Fibroblast of gingiva (primary cell): ENCODE data around the gene ZSCAN21.

Experiments
- DNase-seq: peaks from one replicate; pipeline ENCODE4 v3.0.0-alpha.2; 2011; ENCODE audit warnings: low read depth

The ZSCAN21 gene

DNA sequence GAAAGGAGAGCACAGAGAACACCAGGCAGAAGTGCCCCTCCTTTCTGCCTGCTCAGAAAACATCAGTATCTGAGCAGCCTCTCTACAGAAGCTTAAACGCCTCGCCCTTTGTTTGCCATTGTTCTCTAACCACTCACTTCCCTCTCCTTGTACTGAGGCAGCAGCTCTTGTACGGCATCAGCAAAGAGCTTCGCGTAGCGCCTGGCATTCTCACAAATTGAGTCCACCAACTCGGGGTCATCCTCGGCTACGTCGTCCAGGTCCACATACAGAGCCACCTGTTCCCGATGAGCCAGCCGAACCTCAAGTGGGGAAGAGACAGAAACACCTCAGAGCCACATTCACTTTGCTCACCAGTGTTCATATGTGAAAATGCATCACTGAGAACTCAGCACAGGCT, 49.9 kb downstream of the ZSCAN21 start:
- DNase-seq, result no peak

DNA sequence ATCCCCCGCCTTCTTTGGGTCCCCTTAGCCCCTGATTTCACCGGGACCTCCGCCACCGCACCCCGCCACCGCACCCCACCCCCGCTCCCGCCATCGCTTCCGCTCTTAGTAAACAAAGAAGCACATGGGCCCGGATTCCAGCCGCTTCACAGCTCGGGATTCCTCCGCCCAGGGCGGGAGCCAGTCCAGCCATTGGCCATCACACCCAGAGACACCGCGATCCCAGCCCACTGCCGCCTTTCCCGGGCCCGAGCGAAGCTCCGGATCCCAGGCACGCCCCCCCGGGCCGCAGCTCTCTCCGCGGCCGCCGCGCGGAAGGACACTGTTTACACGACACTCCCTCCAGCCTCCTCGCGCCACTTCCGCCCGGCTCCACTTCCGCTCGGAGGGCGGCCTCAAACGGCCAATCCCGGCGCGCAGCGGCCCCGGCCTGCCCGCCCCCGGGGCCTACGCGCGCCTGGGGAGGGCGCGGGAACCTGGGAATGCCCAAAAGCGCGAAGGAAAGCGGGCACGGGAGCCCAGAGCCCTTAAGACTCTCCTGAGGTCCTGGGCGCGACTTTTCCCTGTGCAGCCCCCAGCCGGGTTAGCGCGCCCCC, 50.9 kb downstream of the ZSCAN21 start:
- peak; percentile 100 for DNase-seq

DNA sequence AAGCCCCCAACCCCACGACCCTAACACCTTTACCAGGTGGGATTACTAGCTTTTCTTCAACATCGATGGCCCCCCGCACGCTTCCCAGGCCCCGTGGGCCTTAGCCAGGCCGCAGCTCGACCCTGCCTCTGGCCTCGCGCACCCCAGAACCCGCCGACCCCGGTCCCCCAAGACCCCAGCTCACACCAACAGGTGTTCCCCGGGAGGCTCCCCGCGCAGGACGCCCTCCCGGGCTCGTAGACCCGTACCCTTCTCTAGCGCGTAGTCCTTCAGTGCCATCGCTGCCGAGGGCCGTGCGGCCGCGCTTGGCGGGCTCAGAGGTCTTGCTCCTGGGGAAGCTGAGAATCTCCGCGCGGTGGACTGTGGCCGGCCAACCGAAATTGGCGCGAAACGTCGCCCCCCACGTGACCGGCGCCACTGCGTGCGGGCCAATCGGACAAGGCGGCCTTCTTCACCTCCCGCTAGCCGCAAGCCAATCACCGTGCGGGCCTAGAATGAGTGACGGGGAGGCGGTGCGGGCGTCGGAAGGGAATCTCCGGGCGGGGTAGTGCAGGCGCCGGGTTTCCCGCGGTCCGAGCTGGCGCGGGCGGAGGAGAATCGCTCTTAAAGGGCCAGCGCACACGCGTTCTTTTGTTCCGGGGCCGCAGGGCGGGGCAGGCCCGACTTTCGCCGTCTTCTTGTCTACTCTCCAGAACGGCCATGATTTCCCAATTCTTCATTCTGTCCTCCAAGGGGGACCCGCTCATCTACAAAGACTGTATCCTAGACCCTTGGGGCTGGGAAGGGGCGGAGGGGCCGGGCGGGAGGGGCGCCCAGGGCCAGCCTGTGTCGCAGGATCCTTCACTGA, 51.7 kb downstream of the ZSCAN21 start, which contains the start of the genes AP4M1 and MCM7:
Gene AP4M1 (plus strand): TSS at position 628 of the 847 bp plus-strand sequence. CDS start 72 bp downstream, at position 700.
Gene MCM7 (minus strand): TSS at position 382 of the 847 bp plus-strand sequence. CDS start 103 bp downstream, at position 279.
- peak; percentile 100 for DNase-seq

DNA sequence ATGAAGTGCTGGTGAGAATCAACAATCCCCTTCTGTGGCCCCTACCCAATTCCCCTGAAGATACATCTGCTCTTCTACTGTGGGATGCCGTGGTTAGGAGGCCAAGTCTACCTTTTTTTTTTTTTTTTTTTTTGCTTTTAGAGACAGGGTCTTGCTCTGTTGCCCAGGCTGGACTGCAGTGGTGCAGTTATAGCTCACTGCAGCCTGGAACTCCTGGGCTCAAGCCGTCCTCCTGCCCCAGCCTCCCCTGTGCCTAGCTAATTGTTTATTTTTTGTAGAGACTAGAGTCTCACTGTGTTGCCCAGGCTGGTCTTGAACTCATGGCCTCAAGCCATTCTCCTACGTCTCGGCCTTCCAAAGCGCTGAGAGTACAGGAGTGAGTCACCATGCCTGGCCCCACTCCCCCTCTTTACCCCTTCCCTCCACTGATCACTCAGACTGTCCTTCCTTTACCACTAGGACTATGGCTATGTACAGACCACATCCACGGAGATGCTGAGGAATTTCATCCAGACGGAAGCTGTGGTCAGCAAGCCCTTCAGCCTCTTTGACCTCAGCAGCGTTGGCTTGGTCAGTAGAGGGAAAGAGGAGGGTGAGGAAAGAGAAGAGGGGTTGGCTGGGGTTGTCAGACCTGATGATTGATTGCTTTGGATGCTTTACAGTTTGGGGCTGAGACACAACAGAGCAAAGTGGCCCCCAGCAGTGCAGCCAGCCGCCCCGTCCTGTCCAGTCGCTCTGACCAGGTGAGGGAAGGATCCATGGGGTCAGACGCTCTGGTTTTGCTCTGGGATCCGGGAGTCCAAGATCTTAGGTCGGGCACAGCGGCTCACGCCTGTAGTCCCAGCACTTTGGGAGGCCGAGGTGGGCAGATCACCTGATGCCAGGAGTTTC, 53.6 kb downstream of the ZSCAN21 start:
- no peak for DNase-seq

DNA sequence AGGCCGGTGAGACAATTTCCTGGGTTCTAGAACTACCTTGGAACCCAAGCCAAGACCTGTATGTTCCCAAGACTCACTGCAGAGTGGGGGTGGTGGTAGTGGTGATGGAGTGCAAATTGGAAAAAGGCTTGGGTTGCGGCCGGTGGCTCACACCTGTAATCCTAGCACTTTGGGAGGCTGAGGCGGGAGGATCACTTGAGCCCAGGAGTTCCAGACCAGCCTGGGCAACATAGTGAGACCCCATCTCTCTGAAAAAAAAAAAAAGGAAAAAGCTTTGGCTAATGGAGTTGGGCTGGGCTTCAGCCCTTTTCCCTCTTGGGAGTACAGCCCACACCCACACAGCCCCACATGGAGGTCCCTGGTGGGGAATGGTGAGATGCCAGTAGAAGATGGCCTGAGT, 56.0 kb downstream of the ZSCAN21 start:
- no peak for DNase-seq

DNA sequence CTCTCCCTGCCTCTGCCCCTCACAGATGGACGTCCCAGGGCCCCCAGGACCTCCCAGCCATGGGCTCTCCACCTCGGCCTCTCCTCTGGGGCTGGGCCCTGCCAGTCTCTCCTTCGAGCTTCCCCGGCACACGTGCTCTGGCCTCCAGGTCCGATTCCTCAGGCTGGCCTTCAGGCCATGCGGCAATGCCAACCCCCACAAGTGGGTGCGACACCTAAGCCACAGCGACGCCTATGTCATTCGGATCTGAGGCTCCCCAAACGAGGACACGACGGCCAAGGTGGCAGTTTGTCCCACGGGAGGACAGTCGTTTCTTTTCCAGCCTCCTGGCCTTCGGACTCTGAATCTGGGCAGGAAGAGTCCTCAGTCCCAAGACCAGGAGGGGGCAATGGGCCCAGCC, 57.1 kb downstream of the ZSCAN21 start:
- no peak for DNase-seq

DNA sequence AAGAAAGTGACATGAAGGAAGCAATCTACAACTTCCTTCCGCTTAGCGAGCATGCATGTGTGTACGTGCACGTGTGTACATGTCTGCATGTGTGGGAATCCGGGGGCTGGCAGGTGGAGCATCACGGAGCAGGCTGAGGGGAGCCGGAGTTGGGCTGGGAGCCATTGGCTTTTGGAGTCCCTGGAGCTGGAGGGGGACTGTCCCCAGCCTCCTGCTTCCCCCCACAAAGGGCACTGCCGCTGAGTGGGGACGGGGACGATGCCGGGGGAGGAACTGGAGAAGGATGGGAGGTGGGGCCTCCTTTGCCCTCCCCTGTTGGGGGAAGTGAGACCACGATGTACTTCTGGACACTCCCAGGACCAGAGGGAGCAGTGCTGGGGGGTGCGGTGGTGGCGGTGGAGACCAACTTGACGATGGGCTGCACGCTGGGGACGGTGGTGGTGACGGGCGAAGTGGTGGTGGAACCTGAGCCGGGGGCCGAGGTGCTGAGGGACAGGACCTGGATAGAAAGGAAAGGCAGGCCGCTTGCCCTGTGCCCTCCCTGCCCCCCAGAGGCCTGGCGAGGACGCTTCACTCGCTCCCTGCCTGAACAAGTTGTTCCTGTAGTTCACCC, 57.7 kb downstream of the ZSCAN21 start:
- DNase-seq, result no peak

DNA sequence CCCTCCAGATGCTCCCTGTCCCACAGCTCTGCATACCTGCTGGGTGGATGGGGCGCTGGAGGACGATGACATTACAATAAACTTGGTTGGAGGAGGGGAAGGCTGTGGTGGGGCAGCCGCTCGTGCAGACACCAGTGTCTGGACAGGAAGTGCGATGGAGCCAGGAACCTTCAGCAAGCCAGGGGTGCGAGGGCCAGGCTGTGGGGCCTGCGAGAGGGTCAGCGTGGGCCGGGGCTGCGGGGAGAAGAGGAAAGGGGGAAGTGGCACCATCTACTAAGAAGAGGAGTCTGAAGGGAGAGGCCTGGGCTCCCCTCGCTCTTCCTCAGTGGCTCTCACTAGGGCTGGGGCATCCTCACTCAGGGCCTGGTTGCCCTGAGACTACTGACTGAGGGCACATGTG, 58.3 kb downstream of the ZSCAN21 start:
- no peak for DNase-seq

DNA sequence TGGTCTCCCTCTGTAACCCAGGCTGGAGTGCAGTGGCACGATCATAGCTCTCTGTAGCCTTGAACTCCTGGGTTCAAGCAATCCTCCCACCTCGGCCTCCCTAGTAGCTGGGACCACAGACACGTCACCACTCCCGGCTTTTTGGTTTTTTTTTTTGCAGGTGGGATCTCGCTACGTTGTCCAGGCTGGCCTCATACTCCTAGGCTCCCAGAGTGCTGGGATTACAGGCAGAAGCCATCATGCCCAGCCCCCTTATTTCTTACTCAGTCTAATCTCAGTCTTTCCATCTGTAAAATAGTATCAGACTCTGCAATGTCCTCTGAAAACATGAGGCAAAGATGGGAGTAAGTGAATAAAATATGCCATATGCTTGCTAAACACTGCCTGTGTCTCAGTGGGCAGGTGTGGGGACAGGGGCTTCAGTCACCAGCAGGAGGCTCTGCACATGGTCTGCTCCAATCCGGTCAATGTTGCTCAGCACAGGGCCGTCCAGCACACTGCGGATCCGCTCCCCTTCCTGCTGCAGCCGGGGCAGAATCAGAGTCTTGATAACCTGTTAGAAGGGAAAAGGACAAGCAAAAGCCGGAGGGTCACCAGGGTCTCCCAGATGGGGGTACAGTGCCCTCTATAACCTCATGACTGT, 60.1 kb downstream of the ZSCAN21 start:
- no peak for DNase-seq

DNA sequence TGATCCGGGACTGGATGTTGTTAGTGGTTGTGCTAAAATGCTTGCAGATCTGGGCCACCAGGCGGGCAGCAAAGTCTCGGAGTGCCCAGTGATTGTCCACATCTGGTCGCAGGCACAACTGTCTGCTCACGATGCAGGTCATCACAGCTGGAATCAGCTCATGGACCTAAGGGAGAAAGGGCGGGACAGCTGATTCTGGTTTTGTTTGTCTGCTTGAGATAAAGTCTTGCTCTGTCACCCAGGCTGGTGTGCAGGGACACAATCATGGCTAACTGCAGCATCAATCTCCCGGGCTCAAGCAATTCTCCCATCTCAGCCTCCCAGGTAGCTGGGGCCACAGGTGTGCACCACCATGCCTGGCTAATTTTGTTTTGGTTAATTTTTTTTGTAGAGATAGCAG, 61.6 kb downstream of the ZSCAN21 start:
- no peak for DNase-seq

DNA sequence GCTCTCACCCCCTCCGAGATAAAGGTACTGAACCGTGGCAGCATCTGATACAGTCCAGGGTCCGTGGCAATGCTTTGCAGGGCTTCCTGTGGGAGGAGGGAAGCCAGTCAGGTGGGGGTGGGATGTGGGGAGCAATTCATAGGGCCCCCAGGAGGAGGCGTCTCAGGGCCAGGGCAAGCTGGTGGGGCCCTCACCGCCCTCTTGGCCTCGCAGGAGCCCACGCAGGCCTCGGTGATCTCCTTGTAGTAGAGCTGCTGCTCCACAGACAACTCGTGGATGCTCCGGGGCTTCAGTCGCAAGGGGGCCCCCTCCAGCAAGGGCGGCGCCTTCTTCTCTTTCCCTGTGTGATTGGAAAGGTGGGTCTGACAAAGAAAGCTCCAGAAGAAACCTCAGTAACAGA, 62.3 kb downstream of the ZSCAN21 start:
- no peak for DNase-seq
